ENCODE measurements around the gene PGD. TPM values are rescaled to one million over a fixed set of nuclear protein-coding genes. Genes with fewer than 3 reads are reported as not detected.

Gene PGD
- polyA plus RNA-seq, 1 donor (not counting 4 experiments of a cell fraction or from before 2014, with no cell fraction given), result 104 TPM

GRCh38 chr1:10450836-10451235, 52.0 kb downstream of the PGD start:
- Histone ChIP-seq H3K79me2 (ENCODE audit: control insufficient read depth, insufficient read depth, low read length) (no peaks in the 10 kb centered on the region), H3K4me3 (ENCODE audit: control insufficient read depth in 2 of 3, extremely low read depth in 1 of 3, insufficient read depth in 2 of 3, low read depth in 1 of 3, low read length in 3 of 3) (no peak overlapping the region), H3K9me3 (ENCODE audit: control insufficient read depth, low read depth, low read length) (no peaks in the 10 kb centered on the region), H3K4me2 (ENCODE audit: control insufficient read depth, extremely low read depth, insufficient read depth, low read depth, low read length) (peak overlapping the region; percentile 75), H3K27ac (ENCODE audit: control insufficient read depth, insufficient read depth, low read length) (no peak overlapping the region), H2AFZ (ENCODE audit: control insufficient read depth, low read length) (no peak overlapping the region), H3K9ac (ENCODE audit: control insufficient read depth, extremely low read depth, insufficient read depth, low read length) (no peak overlapping the region), H3K27me3 (ENCODE audit: control insufficient read depth, extremely low read depth, insufficient read depth, low read length) (no peaks in the 10 kb centered on the region), H4K20me1 (ENCODE audit: control insufficient read depth, extremely low read depth, insufficient read depth, low read length) (no peaks in the 10 kb centered on the region), H3K36me3 (ENCODE audit: control insufficient read depth in 2 of 2, extremely low read depth in 1 of 2, insufficient read depth in 2 of 2, low read length in 2 of 2) (no peaks in the 10 kb centered on the region), H3K9me1 (ENCODE audit: control insufficient read depth, extremely low read depth, insufficient read depth, low read length) (no peaks in the 10 kb centered on the region), H3K4me1 (ENCODE audit: control insufficient read depth, extremely low read depth, insufficient read depth, low read length) (peaks cover 12% of the 10 kb centered on the region)
- FAIRE-seq (no peak), DNase-seq (ENCODE audit: low read depth, low spot score) (no peak)
- dilution Hi-C loops (cut with MboI; ENCODE audit: extremely low pct_ligation_motif_present, low sequenced_read_pairs), result no loop called here
- TF ChIP-seq EZH2 (IDR thresholded peaks at IDR 0.05; ENCODE audit: low read length), result no peak
- TF ChIP-seq, protein P1, sequence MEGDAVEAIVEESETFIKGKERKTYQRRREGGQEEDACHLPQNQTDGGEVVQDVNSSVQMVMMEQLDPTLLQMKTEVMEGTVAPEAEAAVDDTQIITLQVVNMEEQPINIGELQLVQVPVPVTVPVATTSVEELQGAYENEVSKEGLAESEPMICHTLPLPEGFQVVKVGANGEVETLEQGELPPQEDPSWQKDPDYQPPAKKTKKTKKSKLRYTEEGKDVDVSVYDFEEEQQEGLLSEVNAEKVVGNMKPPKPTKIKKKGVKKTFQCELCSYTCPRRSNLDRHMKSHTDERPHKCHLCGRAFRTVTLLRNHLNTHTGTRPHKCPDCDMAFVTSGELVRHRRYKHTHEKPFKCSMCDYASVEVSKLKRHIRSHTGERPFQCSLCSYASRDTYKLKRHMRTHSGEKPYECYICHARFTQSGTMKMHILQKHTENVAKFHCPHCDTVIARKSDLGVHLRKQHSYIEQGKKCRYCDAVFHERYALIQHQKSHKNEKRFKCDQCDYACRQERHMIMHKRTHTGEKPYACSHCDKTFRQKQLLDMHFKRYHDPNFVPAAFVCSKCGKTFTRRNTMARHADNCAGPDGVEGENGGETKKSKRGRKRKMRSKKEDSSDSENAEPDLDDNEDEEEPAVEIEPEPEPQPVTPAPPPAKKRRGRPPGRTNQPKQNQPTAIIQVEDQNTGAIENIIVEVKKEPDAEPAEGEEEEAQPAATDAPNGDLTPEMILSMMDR (optimal IDR thresholded peaks at IDR 0.05 in 1 of 3, IDR thresholded peaks at IDR 0.05 in 1 of 3, conservative IDR thresholded peaks at IDR 0.05 in 1 of 3; ENCODE audit: extremely low read depth in 1 of 3, insufficient read depth in 2 of 3, low read length in 3 of 3), result no peak

- peak overlapping the region; percentile 6 for H2AFZ ChIP-seq (ENCODE audit: control insufficient read depth, low read length)
- dilution Hi-C loops (cut with MboI; ENCODE audit: extremely low pct_ligation_motif_present, low sequenced_read_pairs), result no loop called here
- H3K9ac ChIP-seq (ENCODE audit: control insufficient read depth, extremely low read depth, insufficient read depth, low read length), result peak overlapping the region; percentile 9
- FAIRE-seq, result no peak
- H3K4me1 ChIP-seq (ENCODE audit: control insufficient read depth, extremely low read depth, insufficient read depth, low read length), result peaks cover 16% of the 10 kb centered on the region
- H3K4me3 ChIP-seq (ENCODE audit: control insufficient read depth in 2 of 3, extremely low read depth in 1 of 3, insufficient read depth in 2 of 3, low read depth in 1 of 3, low read length in 3 of 3), result peak overlapping the region in 1 of 3 experiments; percentile 43
- peak overlapping the region; percentile 75 for H3K4me2 ChIP-seq (ENCODE audit: control insufficient read depth, extremely low read depth, insufficient read depth, low read depth, low read length)
- no peaks in the 10 kb centered on the region for H3K9me3 ChIP-seq (ENCODE audit: control insufficient read depth, low read depth, low read length)
- TF ChIP-seq, protein P1 (optimal IDR thresholded peaks at IDR 0.05 in 1 of 3, IDR thresholded peaks at IDR 0.05 in 1 of 3, conservative IDR thresholded peaks at IDR 0.05 in 1 of 3; ENCODE audit: extremely low read depth in 1 of 3, insufficient read depth in 2 of 3, low read length in 3 of 3), result no peak
- TF ChIP-seq EZH2 (IDR thresholded peaks at IDR 0.05; ENCODE audit: low read length), result no peak
- no peaks in the 10 kb centered on the region for H3K27me3 ChIP-seq (ENCODE audit: control insufficient read depth, extremely low read depth, insufficient read depth, low read length)
- H3K27ac ChIP-seq (ENCODE audit: control insufficient read depth, insufficient read depth, low read length), result no peak overlapping the region
- H3K36me3 ChIP-seq (ENCODE audit: control insufficient read depth in 2 of 2, extremely low read depth in 1 of 2, insufficient read depth in 2 of 2, low read length in 2 of 2), result no peaks in the 10 kb centered on the region
- H3K79me2 ChIP-seq (ENCODE audit: control insufficient read depth, insufficient read depth, low read length), result no peaks in the 10 kb centered on the region
- no peak for DNase-seq (ENCODE audit: low read depth, low spot score)
- no peaks in the 10 kb centered on the region for H4K20me1 ChIP-seq (ENCODE audit: control insufficient read depth, extremely low read depth, insufficient read depth, low read length)
- no peaks in the 10 kb centered on the region for H3K9me1 ChIP-seq (ENCODE audit: control insufficient read depth, extremely low read depth, insufficient read depth, low read length)
Observed at GRCh38 chr1:10451287-10451686, 52.4 kb downstream of the PGD start.
